ENCODE measurements around the gene SETD4. TPM values are rescaled to one million over a fixed set of nuclear protein-coding genes. Genes with fewer than 3 reads are reported as not detected.

SETD4 gene
- total and polyA plus RNA-seq, 2 donors (not counting 1 experiment from before 2014, with no cell fraction given), result 15.1 to 48.5 TPM

DNA sequence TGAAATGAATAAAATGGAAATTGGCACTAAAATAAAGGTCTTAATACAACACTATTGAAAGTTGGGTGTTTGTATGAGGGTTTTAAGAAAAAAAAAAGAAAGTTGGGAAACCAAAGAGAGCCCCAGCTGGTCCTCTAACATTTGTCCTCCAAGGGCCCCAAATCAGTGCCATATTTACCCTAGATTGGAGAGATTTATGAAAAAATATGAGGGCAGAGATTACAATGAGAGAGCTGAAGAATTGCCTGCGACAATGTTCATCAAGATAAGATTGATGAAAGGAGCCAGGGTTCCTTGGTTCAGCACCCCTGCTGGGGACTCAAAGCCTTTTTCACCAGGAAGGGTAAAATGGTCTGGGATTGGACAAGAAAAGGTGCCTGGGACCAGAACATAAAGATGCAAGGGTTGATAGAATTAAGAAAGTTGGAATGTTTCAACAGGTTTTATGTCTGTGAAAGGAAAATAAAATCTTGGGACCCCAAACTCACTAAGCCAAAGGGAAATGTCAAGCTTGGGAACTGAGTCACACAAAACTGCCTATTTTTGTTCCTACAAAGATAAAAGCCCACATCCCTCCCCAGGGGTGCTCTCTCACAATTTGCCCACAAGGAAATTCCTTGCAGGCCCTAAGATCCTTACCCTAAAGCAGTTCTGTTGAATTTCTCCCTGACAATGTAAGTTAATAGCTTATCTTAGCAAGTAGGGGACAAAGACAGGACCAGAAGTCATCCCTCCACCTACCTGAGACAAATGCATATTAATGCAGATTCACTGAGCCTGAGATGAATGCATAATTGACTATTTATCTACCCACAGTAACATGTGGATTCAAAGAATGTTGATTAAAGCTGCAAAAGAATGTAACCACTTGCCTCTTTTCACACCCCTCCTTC, 36.3 kb upstream of the SETD4 start:
- no peak overlapping the region for H3K9ac ChIP-seq (ENCODE audit: low read length)
- peaks cover 6 to 10% of the 10 kb centered on the region in 2 donors for H3K4me1 ChIP-seq (ENCODE audit: control insufficient read depth in 2 of 2, insufficient read depth in 2 of 2, low read length in 2 of 2)
- DNase-seq (no peak), ATAC-seq (ENCODE audit: low read depth) (no peak)
- no peak overlapping the region for H3K4me2 ChIP-seq (replicated peaks; ENCODE audit: low read depth, low read length, poor library complexity, severe bottlenecking)
- H3K27ac ChIP-seq (ENCODE audit: low read length in 2 of 2), result no peak overlapping the region
- no peaks in the 10 kb centered on the region for H4K20me1 ChIP-seq (ENCODE audit: control insufficient read depth, insufficient read depth, low read length, poor library complexity, severe bottlenecking)
- no peak for TF ChIP-seq EZH2 (IDR thresholded peaks at IDR 0.05; ENCODE audit: borderline replicate concordance, insufficient read depth, low read depth, low read length, poor library complexity, severe bottlenecking)
- TF ChIP-seq, protein P1, sequence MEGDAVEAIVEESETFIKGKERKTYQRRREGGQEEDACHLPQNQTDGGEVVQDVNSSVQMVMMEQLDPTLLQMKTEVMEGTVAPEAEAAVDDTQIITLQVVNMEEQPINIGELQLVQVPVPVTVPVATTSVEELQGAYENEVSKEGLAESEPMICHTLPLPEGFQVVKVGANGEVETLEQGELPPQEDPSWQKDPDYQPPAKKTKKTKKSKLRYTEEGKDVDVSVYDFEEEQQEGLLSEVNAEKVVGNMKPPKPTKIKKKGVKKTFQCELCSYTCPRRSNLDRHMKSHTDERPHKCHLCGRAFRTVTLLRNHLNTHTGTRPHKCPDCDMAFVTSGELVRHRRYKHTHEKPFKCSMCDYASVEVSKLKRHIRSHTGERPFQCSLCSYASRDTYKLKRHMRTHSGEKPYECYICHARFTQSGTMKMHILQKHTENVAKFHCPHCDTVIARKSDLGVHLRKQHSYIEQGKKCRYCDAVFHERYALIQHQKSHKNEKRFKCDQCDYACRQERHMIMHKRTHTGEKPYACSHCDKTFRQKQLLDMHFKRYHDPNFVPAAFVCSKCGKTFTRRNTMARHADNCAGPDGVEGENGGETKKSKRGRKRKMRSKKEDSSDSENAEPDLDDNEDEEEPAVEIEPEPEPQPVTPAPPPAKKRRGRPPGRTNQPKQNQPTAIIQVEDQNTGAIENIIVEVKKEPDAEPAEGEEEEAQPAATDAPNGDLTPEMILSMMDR (IDR thresholded peaks at IDR 0.05), result no peak
- POLR2A ChIA-PET, result interaction anchor here (0.7 kb wide), 1 partner anchor 16 kb away, joined by 3 read pairs; no protein-coding TSS in a partner anchor
- CTCF ChIA-PET, result interaction anchor here (1.3 kb wide), 1 partner anchor 15 kb away, joined by 4 read pairs; no protein-coding TSS in a partner anchor
- peaks cover 0 to 20% (median 19%) of the 10 kb centered on the region in 3 donors for H3K9me3 ChIP-seq (ENCODE audit: control extremely low read depth in 1 of 3, control insufficient read depth in 2 of 3, insufficient read depth in 1 of 3, low read length in 2 of 3)
- H3K27me3 ChIP-seq (replicated peaks in 1 of 4; ENCODE audit: control extremely low read depth in 1 of 4, control insufficient read depth in 3 of 4, insufficient read depth in 4 of 4, low read length in 3 of 4), result peaks cover 0 to 3% (median 0%) of the 10 kb centered on the region in 4 experiments
- H3K27ac Mint-ChIP-seq, result no peak overlapping the region
- H3K4me3 ChIP-seq (ENCODE audit: control extremely low read depth in 1 of 5, extremely low read depth in 1 of 5, insufficient read depth in 1 of 5, low read depth in 2 of 5, low read length in 4 of 5), result no peak overlapping the region
- H3K36me3 ChIP-seq (replicated peaks in 1 of 2; ENCODE audit: control extremely low read depth in 1 of 2, control insufficient read depth in 1 of 2, extremely low read depth in 1 of 2, insufficient read depth in 2 of 2, low read length in 1 of 2), result no peaks in the 10 kb centered on the region
- 100% methylated on average over 1 of the region's 1 CpG for WGBS (ENCODE audit: insufficient coverage)
- H3K4me3 Mint-ChIP-seq, result no peak overlapping the region
- no peaks in the 10 kb centered on the region for H3K79me2 ChIP-seq (ENCODE audit: control insufficient read depth, insufficient read depth, low read length)
- H2AFZ ChIP-seq (ENCODE audit: insufficient read depth, low read depth, low read length, poor library complexity, severe bottlenecking), result no peak overlapping the region
- H3K9me3 Mint-ChIP-seq (ENCODE audit: insufficient read depth), result peaks cover 4% of the 10 kb centered on the region
- peaks cover 14% of the 10 kb centered on the region for H3K4me1 Mint-ChIP-seq
- peaks cover 5% of the 10 kb centered on the region for H3K27me3 Mint-ChIP-seq
- intact Hi-C loops (cut with micrococcal nuclease), result no loop called here

DNA sequence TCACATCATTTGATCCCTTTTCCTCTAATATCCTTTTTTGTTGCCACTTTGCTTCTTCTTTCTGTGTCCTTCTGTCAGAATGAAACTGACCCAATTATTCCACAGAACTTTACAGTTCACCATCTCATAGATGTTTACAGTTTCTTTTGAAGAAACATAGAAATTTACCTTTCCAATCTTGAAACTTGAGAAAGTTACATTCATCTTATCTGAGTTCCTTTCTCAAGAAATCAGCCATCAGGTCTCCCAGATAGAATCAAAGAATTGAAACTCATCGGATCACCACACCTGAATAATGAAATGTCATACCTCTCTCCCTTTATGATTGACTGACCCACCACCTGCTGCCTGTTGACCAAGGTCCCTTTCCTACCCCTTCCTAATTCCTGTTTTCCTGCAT, 33.2 kb upstream of the SETD4 start:
- H3K27me3 ChIP-seq (replicated peaks in 1 of 4; ENCODE audit: control extremely low read depth in 1 of 4, control insufficient read depth in 3 of 4, insufficient read depth in 4 of 4, low read length in 3 of 4), result peaks cover 0 to 3% (median 0%) of the 10 kb centered on the region in 4 experiments
- intact Hi-C loops (cut with micrococcal nuclease), result no loop called here
- ChIA-PET POLR2A (no interaction called here), CTCF (no interaction called here)
- H3K9me3 ChIP-seq (ENCODE audit: control extremely low read depth in 1 of 3, control insufficient read depth in 2 of 3, insufficient read depth in 1 of 3, low read length in 2 of 3), result peaks cover 0 to 20% (median 19%) of the 10 kb centered on the region in 3 donors
- no peak overlapping the region for H2AFZ ChIP-seq (ENCODE audit: insufficient read depth, low read depth, low read length, poor library complexity, severe bottlenecking)
- H3K27ac ChIP-seq (ENCODE audit: low read length in 2 of 2), result no peak overlapping the region
- Mint-ChIP-seq H3K27me3 (peaks cover 5% of the 10 kb centered on the region), H3K4me1 (peaks cover 14% of the 10 kb centered on the region), H3K9me3 (ENCODE audit: insufficient read depth) (peaks cover 4% of the 10 kb centered on the region), H3K27ac (no peak overlapping the region), H3K4me3 (no peak overlapping the region)
- no peak overlapping the region for H3K4me3 ChIP-seq (ENCODE audit: control extremely low read depth in 1 of 5, extremely low read depth in 1 of 5, insufficient read depth in 1 of 5, low read depth in 2 of 5, low read length in 4 of 5)
- TF ChIP-seq EZH2 (IDR thresholded peaks at IDR 0.05; ENCODE audit: borderline replicate concordance, insufficient read depth, low read depth, low read length, poor library complexity, severe bottlenecking), result no peak
- TF ChIP-seq, protein P1 (IDR thresholded peaks at IDR 0.05), result no peak
- H4K20me1 ChIP-seq (ENCODE audit: control insufficient read depth, insufficient read depth, low read length, poor library complexity, severe bottlenecking), result no peaks in the 10 kb centered on the region
- DNase-seq (no peak), ATAC-seq (ENCODE audit: low read depth) (no peak)
- peaks cover 6 to 10% of the 10 kb centered on the region in 2 donors for H3K4me1 ChIP-seq (ENCODE audit: control insufficient read depth in 2 of 2, insufficient read depth in 2 of 2, low read length in 2 of 2)
- WGBS (ENCODE audit: insufficient coverage), result 90% methylated on average over 1 of the region's 1 CpG
- no peak overlapping the region for H3K9ac ChIP-seq (ENCODE audit: low read length)
- no peaks in the 10 kb centered on the region for H3K36me3 ChIP-seq (replicated peaks in 1 of 2; ENCODE audit: control extremely low read depth in 1 of 2, control insufficient read depth in 1 of 2, extremely low read depth in 1 of 2, insufficient read depth in 2 of 2, low read length in 1 of 2)
- H3K79me2 ChIP-seq (ENCODE audit: control insufficient read depth, insufficient read depth, low read length), result no peaks in the 10 kb centered on the region
- H3K4me2 ChIP-seq (replicated peaks; ENCODE audit: low read depth, low read length, poor library complexity, severe bottlenecking), result no peak overlapping the region
